ENCODE measurements around the gene POLR3B. TPM values are rescaled to one million over a fixed set of nuclear protein-coding genes. Genes with fewer than 3 reads are reported as not detected.

The POLR3B gene
- total and polyA plus RNA-seq, 2 of the 8 experiments (the other 6 are each of a cell fraction or from before 2014, with no cell fraction given): 5.0 to 13.2 TPM

- H2BK20ac ChIP-seq (ENCODE audit: low read length): no peak overlapping the region
- H3K36me3 ChIP-seq (ENCODE audit: control insufficient read depth in 2 of 4, insufficient read depth in 4 of 4, low read length in 3 of 4): peaks cover 0 to 5% (median 0%) of the 10 kb centered on the region in 4 experiments; a peak in 2 of 8 replicates
- H3K27me3 ChIP-seq (replicated peaks in 1 of 4; ENCODE audit: control insufficient read depth in 3 of 4, extremely low read depth in 1 of 4, insufficient read depth in 3 of 4, low read length in 3 of 4): no peaks in the 10 kb centered on the region
- H3K56ac ChIP-seq (replicated peaks; ENCODE audit: insufficient read length, low read depth, low read length): no peak overlapping the region
- no peaks in the 10 kb centered on the region for H3K9me3 ChIP-seq (ENCODE audit: insufficient read depth in 2 of 2, low read depth in 1 of 2, low read length in 1 of 2)
- no peak overlapping the region for H2BK12ac ChIP-seq (ENCODE audit: low read depth, low read length)
- DNase-seq (ENCODE audit: low read depth in 1 of 2, low spot score in 2 of 2) (no peak), FAIRE-seq (no peak)
- H3K23ac ChIP-seq (ENCODE audit: insufficient read length): no peak overlapping the region
- H3K14ac ChIP-seq (ENCODE audit: insufficient read length): no peak overlapping the region
- no peaks in the 10 kb centered on the region for H3K23me2 ChIP-seq (ENCODE audit: low read depth, low read length)
- H4K8ac ChIP-seq (ENCODE audit: extremely low read depth, insufficient read depth, low read length): no peak overlapping the region
- 91 to 100% methylated on average over 2 to 6 of the region's 6 CpGs for WGBS, 2 experiments (ENCODE audit: extremely low coverage in 1 of 2, insufficient coverage in 1 of 2, insufficient read length in 1 of 2, insufficient replicate concordance in 2 of 2, low coverage in 1 of 2, low lambda C conversion rate in 2 of 2, missing lambda C conversion rate in 1 of 2)
- ChIA-PET CTCF (ENCODE audit: partially characterized antibody) (interaction anchor here (1.2 to 1.4 kb wide), 3 partner anchors 13 to 167 kb away, joined by 3 to 7 read pairs (median 3); no protein-coding TSS in a partner anchor), POLR2A (ENCODE audit: partially characterized antibody) (interaction anchor here (1.3 kb wide), 1 partner anchor 12 kb away, joined by 3 read pairs; no protein-coding TSS in a partner anchor)
- H3K79me2 ChIP-seq (ENCODE audit: control insufficient read depth in 1 of 2, insufficient read depth in 2 of 2, low read length in 2 of 2): no peaks in the 10 kb centered on the region
- no peak overlapping the region for H2BK5ac ChIP-seq (ENCODE audit: low read depth, low read length)
- H3K18ac ChIP-seq (ENCODE audit: extremely low read depth, low read length): no peak overlapping the region
- H3K4me3 ChIP-seq (ENCODE audit: extremely low read depth in 1 of 4, insufficient read depth in 2 of 4, low read depth in 3 of 4, low read length in 4 of 4): no peak overlapping the region
- no peaks in the 10 kb centered on the region for H3K79me1 ChIP-seq (ENCODE audit: low read depth, low read length)
- H2BK120ac ChIP-seq (replicated peaks; ENCODE audit: low read depth, low read length): no peak overlapping the region
- no peak overlapping the region for H3K4me2 ChIP-seq (ENCODE audit: insufficient read depth in 1 of 2, low read depth in 2 of 2, low read length in 2 of 2)
- H2BK15ac ChIP-seq (ENCODE audit: low read length): no peak overlapping the region
- no peak overlapping the region for H4K5ac ChIP-seq (ENCODE audit: insufficient read length, low read depth, low read length)
- H3K4ac ChIP-seq (replicated peaks; ENCODE audit: insufficient read length, low read depth, low read length): no peak overlapping the region
- H4K20me1 ChIP-seq (replicated peaks in 1 of 2; ENCODE audit: control insufficient read depth in 1 of 2, insufficient read depth in 2 of 2, low read length in 2 of 2): peaks cover 0 to 2% of the 10 kb centered on the region in 2 experiments
- H4K91ac ChIP-seq (replicated peaks; ENCODE audit: insufficient read length, low read length): no peak overlapping the region
- no peak overlapping the region for H3K27ac ChIP-seq (ENCODE audit: low read depth, low read length)
- H3K9ac ChIP-seq (replicated peaks in 1 of 4; ENCODE audit: extremely low read depth in 1 of 4, low read depth in 3 of 4, low read length in 3 of 4): no peak overlapping the region
- TF ChIP-seq EZH2 (IDR thresholded peaks at IDR 0.05; ENCODE audit: low read depth, low read length, severe bottlenecking) (no peak), EP300 (IDR thresholded peaks at IDR 0.05; ENCODE audit: borderline replicate concordance in 1 of 2, low read depth in 2 of 2, low read length in 2 of 2) (no peak), NRF1 (IDR thresholded peaks at IDR 0.05; ENCODE audit: low read depth, low read length) (no peak), CBX5 (IDR thresholded peaks at IDR 0.05; ENCODE audit: low read depth, low read length) (no peak), POLR2A (IDR thresholded peaks at IDR 0.05; ENCODE audit: control extremely low read depth in 1 of 2, low read depth in 2 of 2, low read length in 2 of 2) (no peak), JUN (IDR thresholded peaks at IDR 0.05; ENCODE audit: low read depth, low read length) (no peak), SIX5 (IDR thresholded peaks at IDR 0.05; ENCODE audit: low read depth, low read length) (no peak), RNF2 (IDR thresholded peaks at IDR 0.05; ENCODE audit: borderline replicate concordance, low read depth, low read length, missing control alignments, poor library complexity, severe bottlenecking) (no peak), GTF2F1 (IDR thresholded peaks at IDR 0.05; ENCODE audit: borderline replicate concordance, low read depth, low read length) (no peak), CEBPB (IDR thresholded peaks at IDR 0.05; ENCODE audit: low read depth, low read length) (no peak), PHF8 (conservative IDR thresholded peaks at IDR 0.05; ENCODE audit: low read depth, low read length) (no peak), TEAD4 (IDR thresholded peaks at IDR 0.05; ENCODE audit: low read depth, low read length) (no peak)
- no peaks in the 10 kb centered on the region for H3K4me1 ChIP-seq (replicated peaks in 1 of 4; ENCODE audit: control insufficient read depth in 3 of 4, insufficient read depth in 4 of 4, low read length in 3 of 4)
- H2AK5ac ChIP-seq (ENCODE audit: low read depth, low read length): no peak overlapping the region
- no peak overlapping the region for H2AFZ ChIP-seq (ENCODE audit: low read length)
Measured at GRCh38 chr12:106459124-106459523, 101.6 kb downstream of the POLR3B start.

Measured in H1 (cell line).